ENCODE measurements around the gene DGLUCY. TPM values are rescaled to one million over a fixed set of nuclear protein-coding genes. Genes with fewer than 3 reads are reported as not detected.

DGLUCY gene
- total and polyA plus RNA-seq, 4 donors, result 17.9 to 58.1 (median 24.9) TPM

- WGBS, result 65% methylated on average over 8 of the region's 8 CpGs
- no peak for DNase-seq (ENCODE audit: low spot score)
- no peaks in the 10 kb centered on the region for H3K27me3 ChIP-seq (ENCODE audit: control insufficient read depth in 4 of 4, insufficient read depth in 4 of 4, low read length in 3 of 4)
- TF ChIP-seq FOXA1 (IDR thresholded peaks at IDR 0.05), result no peak
- TF ChIP-seq MAX (IDR thresholded peaks at IDR 0.05), result no peak
- no peak for TF ChIP-seq JUND (IDR thresholded peaks at IDR 0.05)
- TF ChIP-seq FOXA2 (IDR thresholded peaks at IDR 0.05), result no peak
- TF ChIP-seq ATF3 (IDR thresholded peaks at IDR 0.05), result no peak
- TF ChIP-seq SP1 (IDR thresholded peaks at IDR 0.05), result no peak
- no peak for TF ChIP-seq EGR1 (IDR thresholded peaks at IDR 0.05; ENCODE audit: low read depth in 2 of 2)
- TF ChIP-seq HNF4G (IDR thresholded peaks at IDR 0.05), result no peak
- TF ChIP-seq, protein P1, sequence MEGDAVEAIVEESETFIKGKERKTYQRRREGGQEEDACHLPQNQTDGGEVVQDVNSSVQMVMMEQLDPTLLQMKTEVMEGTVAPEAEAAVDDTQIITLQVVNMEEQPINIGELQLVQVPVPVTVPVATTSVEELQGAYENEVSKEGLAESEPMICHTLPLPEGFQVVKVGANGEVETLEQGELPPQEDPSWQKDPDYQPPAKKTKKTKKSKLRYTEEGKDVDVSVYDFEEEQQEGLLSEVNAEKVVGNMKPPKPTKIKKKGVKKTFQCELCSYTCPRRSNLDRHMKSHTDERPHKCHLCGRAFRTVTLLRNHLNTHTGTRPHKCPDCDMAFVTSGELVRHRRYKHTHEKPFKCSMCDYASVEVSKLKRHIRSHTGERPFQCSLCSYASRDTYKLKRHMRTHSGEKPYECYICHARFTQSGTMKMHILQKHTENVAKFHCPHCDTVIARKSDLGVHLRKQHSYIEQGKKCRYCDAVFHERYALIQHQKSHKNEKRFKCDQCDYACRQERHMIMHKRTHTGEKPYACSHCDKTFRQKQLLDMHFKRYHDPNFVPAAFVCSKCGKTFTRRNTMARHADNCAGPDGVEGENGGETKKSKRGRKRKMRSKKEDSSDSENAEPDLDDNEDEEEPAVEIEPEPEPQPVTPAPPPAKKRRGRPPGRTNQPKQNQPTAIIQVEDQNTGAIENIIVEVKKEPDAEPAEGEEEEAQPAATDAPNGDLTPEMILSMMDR (IDR thresholded peaks at IDR 0.05; ENCODE audit: low read depth, low read length, missing input control), result no peak
- TF ChIP-seq NR2F2 (IDR thresholded peaks at IDR 0.05), result no peak
- no peak for TF ChIP-seq RXRA (IDR thresholded peaks at IDR 0.05)
- TF ChIP-seq, protein P2, sequence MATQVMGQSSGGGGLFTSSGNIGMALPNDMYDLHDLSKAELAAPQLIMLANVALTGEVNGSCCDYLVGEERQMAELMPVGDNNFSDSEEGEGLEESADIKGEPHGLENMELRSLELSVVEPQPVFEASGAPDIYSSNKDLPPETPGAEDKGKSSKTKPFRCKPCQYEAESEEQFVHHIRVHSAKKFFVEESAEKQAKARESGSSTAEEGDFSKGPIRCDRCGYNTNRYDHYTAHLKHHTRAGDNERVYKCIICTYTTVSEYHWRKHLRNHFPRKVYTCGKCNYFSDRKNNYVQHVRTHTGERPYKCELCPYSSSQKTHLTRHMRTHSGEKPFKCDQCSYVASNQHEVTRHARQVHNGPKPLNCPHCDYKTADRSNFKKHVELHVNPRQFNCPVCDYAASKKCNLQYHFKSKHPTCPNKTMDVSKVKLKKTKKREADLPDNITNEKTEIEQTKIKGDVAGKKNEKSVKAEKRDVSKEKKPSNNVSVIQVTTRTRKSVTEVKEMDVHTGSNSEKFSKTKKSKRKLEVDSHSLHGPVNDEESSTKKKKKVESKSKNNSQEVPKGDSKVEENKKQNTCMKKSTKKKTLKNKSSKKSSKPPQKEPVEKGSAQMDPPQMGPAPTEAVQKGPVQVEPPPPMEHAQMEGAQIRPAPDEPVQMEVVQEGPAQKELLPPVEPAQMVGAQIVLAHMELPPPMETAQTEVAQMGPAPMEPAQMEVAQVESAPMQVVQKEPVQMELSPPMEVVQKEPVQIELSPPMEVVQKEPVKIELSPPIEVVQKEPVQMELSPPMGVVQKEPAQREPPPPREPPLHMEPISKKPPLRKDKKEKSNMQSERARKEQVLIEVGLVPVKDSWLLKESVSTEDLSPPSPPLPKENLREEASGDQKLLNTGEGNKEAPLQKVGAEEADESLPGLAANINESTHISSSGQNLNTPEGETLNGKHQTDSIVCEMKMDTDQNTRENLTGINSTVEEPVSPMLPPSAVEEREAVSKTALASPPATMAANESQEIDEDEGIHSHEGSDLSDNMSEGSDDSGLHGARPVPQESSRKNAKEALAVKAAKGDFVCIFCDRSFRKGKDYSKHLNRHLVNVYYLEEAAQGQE (IDR thresholded peaks at IDR 0.05), result no peak
- no peaks in the 10 kb centered on the region for H3K4me1 ChIP-seq (ENCODE audit: control insufficient read depth in 4 of 4, insufficient read depth in 4 of 4, low read length in 3 of 4)
- no peak overlapping the region for H3K27ac ChIP-seq (ENCODE audit: low read depth in 1 of 2, low read length in 2 of 2)
- no peak overlapping the region for H3K9ac ChIP-seq (ENCODE audit: low read depth in 1 of 2, low read length in 2 of 2)
- no peak overlapping the region for H3K4me3 ChIP-seq (ENCODE audit: low read depth in 1 of 3, low read length in 3 of 3)
- H3K9me3 ChIP-seq (ENCODE audit: control insufficient read depth in 4 of 4, low read length in 3 of 4), result no peaks in the 10 kb centered on the region
- H3K36me3 ChIP-seq (ENCODE audit: control insufficient read depth in 4 of 4, insufficient read depth in 3 of 4, low read depth in 1 of 4, low read length in 3 of 4), result peaks cover 0 to 8% (median 2%) of the 10 kb centered on the region in 4 donors
These were observed 156.7 kb downstream of the DGLUCY start for GRCh38 chr14:91270619-91271018.

DNA sequence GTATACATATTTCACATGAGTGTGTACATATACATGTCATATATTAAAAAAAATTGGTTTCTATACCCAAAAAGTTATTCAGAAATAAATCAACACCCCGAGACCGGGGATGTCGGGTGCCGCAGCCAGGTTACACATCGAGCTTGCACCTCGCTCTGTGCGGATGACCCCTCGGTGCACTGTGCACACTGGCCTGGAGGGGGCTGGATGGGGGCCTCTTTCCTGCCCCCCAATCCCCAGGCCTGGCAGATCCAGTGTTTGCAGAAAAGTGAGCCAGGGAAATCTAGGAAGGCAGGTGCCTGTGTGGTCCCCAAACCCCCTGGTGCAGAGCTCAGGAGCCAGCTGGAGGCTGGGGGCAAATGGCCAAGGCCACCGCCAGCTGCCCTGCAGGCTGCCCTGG is 157.8 kb downstream of the DGLUCY start:
- peaks cover 0 to 3% (median under 1%) of the 10 kb centered on the region in 4 donors for H3K4me1 ChIP-seq (ENCODE audit: control insufficient read depth in 4 of 4, insufficient read depth in 4 of 4, low read length in 3 of 4)

More for the DNA sequence above, 157.8 kb downstream of the DGLUCY start:
- Histone ChIP-seq H3K27ac (ENCODE audit: low read depth in 1 of 2, low read length in 2 of 2) (no peak overlapping the region), H3K9me3 (ENCODE audit: control insufficient read depth in 4 of 4, low read length in 3 of 4) (no peaks in the 10 kb centered on the region), H3K36me3 (ENCODE audit: control insufficient read depth in 4 of 4, insufficient read depth in 3 of 4, low read depth in 1 of 4, low read length in 3 of 4) (peaks cover 0 to 11% (median 3%) of the 10 kb centered on the region in 4 donors), H3K9ac (ENCODE audit: low read depth in 1 of 2, low read length in 2 of 2) (no peak overlapping the region), H3K4me3 (ENCODE audit: low read depth in 1 of 3, low read length in 3 of 3) (no peak overlapping the region), H3K27me3 (ENCODE audit: control insufficient read depth in 4 of 4, insufficient read depth in 4 of 4, low read length in 3 of 4) (no peaks in the 10 kb centered on the region)
- 94% methylated on average over 9 of the region's 9 CpGs for WGBS
- DNase-seq (ENCODE audit: low spot score), result no peak
- TF ChIP-seq RXRA (IDR thresholded peaks at IDR 0.05), result no peak
- no peak for TF ChIP-seq NR2F2 (IDR thresholded peaks at IDR 0.05)
- no peak for TF ChIP-seq FOXA1 (IDR thresholded peaks at IDR 0.05)
- TF ChIP-seq, protein P1 (IDR thresholded peaks at IDR 0.05; ENCODE audit: low read depth, low read length, missing input control), result no peak
- no peak for TF ChIP-seq ATF3 (IDR thresholded peaks at IDR 0.05)

Data from liver (tissue), 9 donors.